Measurements from ENCODE around the gene PI4K2B.

Gene PI4K2B

GRCh38 chr4:25233737-25234389 lies at the start of gene PI4K2B:
Gene PI4K2B, plus strand, starts transcription at chr4:25234033. Its CDS starts 131 bp downstream, at chr4:25234164.
- Histone ChIP-seq H3K9me3 (ENCODE audit: low read depth, low read length) (no peaks in the 10 kb centered on the region), H3K27ac (no peak within 1 kb of the TSS), H3K4me3 (peak within 1 kb of the TSS; percentile 84), H3K9ac (ENCODE audit: insufficient read length) (peak within 1 kb of the TSS; percentile 73), H3K36me3 (ENCODE audit: insufficient read depth, low read length) (no peaks in the 10 kb centered on the region)
- DNase-seq (ENCODE audit: low read depth, low spot score), result no peak
- TF ChIP-seq EZH2 (IDR thresholded peaks at IDR 0.05) (no peak), FOXP2 (optimal IDR thresholded peaks at IDR 0.05; ENCODE audit: control extremely low read depth, extremely low read length, insufficient read depth) (no peak), POLR2AphosphoS5 (IDR thresholded peaks at IDR 0.05; ENCODE audit: borderline replicate concordance, low read depth, low read length) (peak; percentile 76; the same call in 1 of the 2 replicates)

DNA sequence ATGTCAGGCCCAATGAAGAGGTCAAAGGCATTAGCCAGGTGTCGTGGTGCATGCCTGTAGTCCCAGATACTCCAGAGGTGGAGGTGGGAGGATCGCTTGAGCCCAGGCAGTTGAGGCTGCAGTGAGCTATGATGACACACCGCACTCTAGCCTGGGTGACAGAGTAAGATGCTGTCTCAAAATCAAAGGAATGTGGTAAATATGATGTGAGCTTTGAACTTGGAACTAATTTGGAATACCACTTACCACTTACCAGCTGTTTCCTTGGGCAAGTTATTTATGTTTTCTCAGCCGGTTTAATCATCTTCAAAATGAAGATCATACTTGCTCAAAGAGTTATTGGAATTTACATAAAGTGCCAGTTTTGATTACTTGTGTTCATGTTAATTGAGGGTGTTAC lies 49.8 kb upstream of the PI4K2B start:
- no peaks in the 10 kb centered on the region for H3K9me3 ChIP-seq (ENCODE audit: low read depth, low read length)

GRCh38 chr4:25190407-25190806 lies 43.4 kb upstream of the PI4K2B start:
- TF ChIP-seq EZH2 (IDR thresholded peaks at IDR 0.05), result no peak
- TF ChIP-seq FOXP2 (optimal IDR thresholded peaks at IDR 0.05; ENCODE audit: control extremely low read depth, extremely low read length, insufficient read depth), result no peak
- TF ChIP-seq POLR2AphosphoS5 (IDR thresholded peaks at IDR 0.05; ENCODE audit: borderline replicate concordance, low read depth, low read length), result no peak
- Histone ChIP-seq H3K9me3 (ENCODE audit: low read depth, low read length) (no peaks in the 10 kb centered on the region), H3K36me3 (ENCODE audit: insufficient read depth, low read length) (no peaks in the 10 kb centered on the region), H3K4me3 (no peak overlapping the region), H3K9ac (ENCODE audit: insufficient read length) (no peak overlapping the region), H3K27ac (no peak overlapping the region)
- DNase-seq (ENCODE audit: low read depth, low spot score), result no peak

More for the DNA sequence above, 49.8 kb upstream of the PI4K2B start:
- TF ChIP-seq FOXP2 (optimal IDR thresholded peaks at IDR 0.05; ENCODE audit: control extremely low read depth, extremely low read length, insufficient read depth) (no peak), EZH2 (IDR thresholded peaks at IDR 0.05) (no peak), POLR2AphosphoS5 (IDR thresholded peaks at IDR 0.05; ENCODE audit: borderline replicate concordance, low read depth, low read length) (no peak)
- H3K36me3 ChIP-seq (ENCODE audit: insufficient read depth, low read length), result no peaks in the 10 kb centered on the region
- no peak overlapping the region for H3K27ac ChIP-seq
- no peak overlapping the region for H3K9ac ChIP-seq (ENCODE audit: insufficient read length)
- H3K4me3 ChIP-seq, result no peak overlapping the region
- no peak for DNase-seq (ENCODE audit: low read depth, low spot score)

DNA sequence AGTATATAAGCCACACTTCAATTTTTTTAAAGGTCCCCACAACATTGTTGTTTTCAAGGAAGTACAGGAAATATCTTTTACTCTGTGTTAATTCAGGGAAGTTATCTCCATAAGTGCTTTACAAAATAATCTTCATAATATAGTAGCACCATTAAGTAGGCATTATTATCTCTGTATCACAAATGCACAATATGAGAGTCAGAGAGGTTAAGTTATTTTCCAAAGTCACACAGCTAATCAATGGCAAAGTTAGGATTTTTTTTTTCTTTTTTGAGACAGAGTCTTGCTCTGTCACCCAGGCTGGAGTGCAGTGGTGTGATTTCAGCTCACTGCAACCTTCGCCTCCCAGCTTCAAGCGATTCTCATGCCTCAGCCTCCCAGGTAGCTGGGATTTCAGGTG lies 35.1 kb upstream of the PI4K2B start:
- H3K4me3 ChIP-seq, result no peak overlapping the region
- H3K27ac ChIP-seq, result no peak overlapping the region
- no peak overlapping the region for H3K9ac ChIP-seq (ENCODE audit: insufficient read length)
- no peaks in the 10 kb centered on the region for H3K36me3 ChIP-seq (ENCODE audit: insufficient read depth, low read length)
- no peaks in the 10 kb centered on the region for H3K9me3 ChIP-seq (ENCODE audit: low read depth, low read length)
- no peak for TF ChIP-seq POLR2AphosphoS5 (IDR thresholded peaks at IDR 0.05; ENCODE audit: borderline replicate concordance, low read depth, low read length)
- TF ChIP-seq EZH2 (IDR thresholded peaks at IDR 0.05), result no peak
- no peak for TF ChIP-seq FOXP2 (optimal IDR thresholded peaks at IDR 0.05; ENCODE audit: control extremely low read depth, extremely low read length, insufficient read depth)
- DNase-seq (ENCODE audit: low read depth, low spot score), result no peak

DNA sequence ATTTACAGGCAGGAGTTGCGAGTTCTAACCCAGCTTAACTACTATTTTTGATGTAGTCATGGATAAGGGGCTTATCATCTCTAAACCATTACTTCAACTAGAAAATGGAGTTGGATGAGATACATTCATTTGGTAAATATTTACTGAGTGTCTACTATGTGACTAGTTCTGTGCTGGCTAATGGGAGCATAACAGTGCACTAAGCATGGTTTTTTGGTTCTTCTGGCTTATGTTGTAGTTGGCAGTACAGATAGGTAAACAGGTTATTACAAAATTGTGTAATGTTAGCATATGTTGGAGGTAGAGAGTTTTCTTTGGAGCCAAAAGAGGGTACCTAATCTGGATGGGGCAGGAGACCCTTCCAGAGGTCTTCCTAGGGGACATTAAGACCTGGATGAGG lies 25.8 kb upstream of the PI4K2B start:
- no peak for DNase-seq (ENCODE audit: low read depth, low spot score)
- no peak for TF ChIP-seq EZH2 (IDR thresholded peaks at IDR 0.05)
- TF ChIP-seq FOXP2 (optimal IDR thresholded peaks at IDR 0.05; ENCODE audit: control extremely low read depth, extremely low read length, insufficient read depth), result no peak
- H3K27ac ChIP-seq, result no peak overlapping the region
- H3K9me3 ChIP-seq (ENCODE audit: low read depth, low read length), result no peaks in the 10 kb centered on the region
- no peaks in the 10 kb centered on the region for H3K36me3 ChIP-seq (ENCODE audit: insufficient read depth, low read length)
- H3K9ac ChIP-seq (ENCODE audit: insufficient read length), result no peak overlapping the region
- H3K4me3 ChIP-seq, result no peak overlapping the region

DNA sequence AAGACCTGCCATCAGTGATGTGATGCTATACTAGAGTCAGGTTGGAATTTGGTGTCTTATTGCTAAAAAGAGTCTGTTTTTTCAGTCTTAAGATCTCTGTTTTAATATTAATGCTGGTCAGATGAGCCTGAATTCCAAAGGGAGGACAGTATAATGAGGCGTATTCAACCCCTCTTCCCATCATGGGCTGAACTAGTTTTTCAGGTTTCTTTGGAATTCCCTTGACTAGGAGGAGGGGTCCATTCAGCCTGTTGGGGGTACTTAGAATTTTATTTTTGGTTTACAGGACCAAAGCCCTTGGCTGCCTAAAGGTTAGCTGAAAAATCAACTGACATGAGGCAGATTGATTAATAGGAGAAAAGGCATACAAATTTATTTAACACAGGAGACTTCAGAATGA lies 24.1 kb upstream of the PI4K2B start:
- Histone ChIP-seq H3K9ac (ENCODE audit: insufficient read length) (no peak overlapping the region), H3K9me3 (ENCODE audit: low read depth, low read length) (no peaks in the 10 kb centered on the region), H3K27ac (no peak overlapping the region), H3K4me3 (no peak overlapping the region), H3K36me3 (ENCODE audit: insufficient read depth, low read length) (no peaks in the 10 kb centered on the region)
- no peak for TF ChIP-seq EZH2 (IDR thresholded peaks at IDR 0.05)
- no peak for TF ChIP-seq FOXP2 (optimal IDR thresholded peaks at IDR 0.05; ENCODE audit: control extremely low read depth, extremely low read length, insufficient read depth)
- DNase-seq (ENCODE audit: low read depth, low spot score), result no peak

DNA sequence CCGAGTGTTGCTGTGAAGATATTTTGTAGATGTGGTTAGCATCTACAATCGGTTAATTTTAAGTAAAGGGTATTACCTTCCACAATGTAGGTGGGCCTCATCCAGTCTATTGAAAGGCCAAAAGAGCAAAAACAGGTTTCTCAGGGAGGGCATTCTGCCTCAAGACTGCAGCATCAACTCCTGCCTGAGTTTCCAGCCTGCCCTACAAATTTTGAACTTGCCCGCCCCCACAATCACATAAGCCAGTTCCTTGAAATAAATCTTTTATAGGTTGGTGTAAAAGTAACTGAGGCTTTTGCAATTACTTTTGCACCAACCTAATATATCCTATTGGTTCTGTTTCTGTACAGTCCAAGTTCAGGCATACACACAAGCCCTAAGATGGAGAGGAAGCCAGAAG lies 22.1 kb upstream of the PI4K2B start:
- H3K36me3 ChIP-seq (ENCODE audit: insufficient read depth, low read length), result no peaks in the 10 kb centered on the region
- DNase-seq (ENCODE audit: low read depth, low spot score), result no peak
- H3K4me3 ChIP-seq, result no peak overlapping the region
- no peak overlapping the region for H3K9ac ChIP-seq (ENCODE audit: insufficient read length)
- no peak for TF ChIP-seq FOXP2 (optimal IDR thresholded peaks at IDR 0.05; ENCODE audit: control extremely low read depth, extremely low read length, insufficient read depth)
- TF ChIP-seq POLR2AphosphoS5 (IDR thresholded peaks at IDR 0.05; ENCODE audit: borderline replicate concordance, low read depth, low read length), result no peak
- no peak for TF ChIP-seq EZH2 (IDR thresholded peaks at IDR 0.05)
- H3K27ac ChIP-seq, result no peak overlapping the region
- no peaks in the 10 kb centered on the region for H3K9me3 ChIP-seq (ENCODE audit: low read depth, low read length)

DNA sequence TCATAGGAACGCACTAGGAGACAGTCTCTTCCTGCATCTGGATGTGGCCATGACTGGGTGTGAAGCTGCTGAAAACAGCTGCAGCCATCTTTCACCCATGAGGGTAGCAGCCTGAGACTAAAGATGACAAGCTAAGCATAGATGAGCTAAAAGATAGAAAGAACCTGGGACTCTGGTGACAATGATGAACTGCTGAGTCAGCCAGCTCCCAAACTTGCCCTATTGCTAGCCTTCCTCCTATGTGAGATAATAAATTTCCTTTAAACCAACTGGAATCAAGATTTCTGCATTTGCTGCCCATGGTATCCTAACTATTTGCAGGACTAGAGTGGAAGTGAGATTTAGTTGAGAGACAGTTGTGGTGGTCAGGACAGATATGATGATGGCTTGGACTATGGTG lies 21.0 kb upstream of the PI4K2B start:
- Histone ChIP-seq H3K9me3 (ENCODE audit: low read depth, low read length) (no peaks in the 10 kb centered on the region), H3K4me3 (no peak overlapping the region), H3K9ac (ENCODE audit: insufficient read length) (no peak overlapping the region), H3K27ac (no peak overlapping the region), H3K36me3 (ENCODE audit: insufficient read depth, low read length) (no peaks in the 10 kb centered on the region)
- TF ChIP-seq POLR2AphosphoS5 (IDR thresholded peaks at IDR 0.05; ENCODE audit: borderline replicate concordance, low read depth, low read length) (no peak), FOXP2 (optimal IDR thresholded peaks at IDR 0.05; ENCODE audit: control extremely low read depth, extremely low read length, insufficient read depth) (no peak), EZH2 (IDR thresholded peaks at IDR 0.05) (no peak)
- DNase-seq (ENCODE audit: low read depth, low spot score), result no peak

Data from SK-N-MC (cell line).